HG03159 (cell line): ENCODE measurements around the gene CENPU.
"Not testable (repeated sequence)": the region's sequence is repeated elsewhere in the genome, so short reads cannot be mapped to it uniquely, and the experiment has no call there.

Source experiments
- ATAC-seq: cut with Tn5 transposase; IDR thresholded peaks from one replicate; pipeline ENCODE4 v1.9.1; 2021; ENCODE audit warnings: mild to moderate bottlenecking, moderate library complexity; ENCODE audit not compliant: unreplicated experiment

CENPU gene

GRCh38 chr4:184752496-184753275, 18.8 kb upstream of the CENPU start:
- no peak for ATAC-seq

GRCh38 chr4:184751585-184751956, 17.7 kb upstream of the CENPU start:
- ATAC-seq = no peak

GRCh38 chr4:184750926-184751584, 17.2 kb upstream of the CENPU start:
- no peak for ATAC-seq

- ATAC-seq = no peak
Measured at GRCh38 chr4:184748251-184748652, 14.4 kb upstream of the CENPU start.

- no peak for ATAC-seq
Measured at GRCh38 chr4:184747034-184747830, 13.3 kb upstream of the CENPU start.

GRCh38 chr4:184745831-184746795, 12.2 kb upstream of the CENPU start:
- ATAC-seq = peak; percentile 66

- no peak for ATAC-seq
Measured at GRCh38 chr4:184744236-184744635, 10.3 kb upstream of the CENPU start.

GRCh38 chr4:184743650-184744049, 9.8 kb upstream of the CENPU start:
- no peak for ATAC-seq

- ATAC-seq = not testable (repeated sequence)
Measured at GRCh38 chr4:184741651-184742050, 7.8 kb upstream of the CENPU start.

GRCh38 chr4:184740980-184741391, 7.1 kb upstream of the CENPU start:
- ATAC-seq = no peak

- ATAC-seq = not testable (repeated sequence)
Measured at GRCh38 chr4:184739575-184739974, 5.7 kb upstream of the CENPU start.

- ATAC-seq = no peak
Measured at GRCh38 chr4:184734758-184735157, 862 bp upstream of the CENPU start.

- ATAC-seq = no peak
Measured at GRCh38 chr4:184732126-184732525, 1.8 kb downstream of the CENPU start.

- no peak for ATAC-seq
Measured at GRCh38 chr4:184731056-184731455, 2.8 kb downstream of the CENPU start.

GRCh38 chr4:184729946-184730345, 4.0 kb downstream of the CENPU start:
- no peak for ATAC-seq

- ATAC-seq = no peak
Measured at GRCh38 chr4:184728858-184729257, 5.0 kb downstream of the CENPU start.

GRCh38 chr4:184727430-184727829, 6.5 kb downstream of the CENPU start:
- no peak for ATAC-seq

GRCh38 chr4:184722798-184723197, 11.1 kb downstream of the CENPU start:
- no peak for ATAC-seq

- no peak for ATAC-seq
Measured at GRCh38 chr4:184721254-184721653, 12.6 kb downstream of the CENPU start.

- no peak for ATAC-seq
Measured at GRCh38 chr4:184719407-184719806, 14.5 kb downstream of the CENPU start.

GRCh38 chr4:184715526-184715925, 18.4 kb downstream of the CENPU start:
- no peak for ATAC-seq
